ENCODE data around the gene SBF2. TPM values are rescaled to one million over a fixed set of nuclear protein-coding genes. Genes with fewer than 3 reads are reported as not detected.
"Not testable (repeated sequence)": the region's sequence is repeated elsewhere in the genome, so short reads cannot be mapped to it uniquely, and the experiment has no call there.

Gene SBF2
- total and polyA plus RNA-seq, 2 donors (not counting 3 experiments of a cell fraction or from before 2014, with no cell fraction given) = 15.4 to 42.4 TPM

DNA sequence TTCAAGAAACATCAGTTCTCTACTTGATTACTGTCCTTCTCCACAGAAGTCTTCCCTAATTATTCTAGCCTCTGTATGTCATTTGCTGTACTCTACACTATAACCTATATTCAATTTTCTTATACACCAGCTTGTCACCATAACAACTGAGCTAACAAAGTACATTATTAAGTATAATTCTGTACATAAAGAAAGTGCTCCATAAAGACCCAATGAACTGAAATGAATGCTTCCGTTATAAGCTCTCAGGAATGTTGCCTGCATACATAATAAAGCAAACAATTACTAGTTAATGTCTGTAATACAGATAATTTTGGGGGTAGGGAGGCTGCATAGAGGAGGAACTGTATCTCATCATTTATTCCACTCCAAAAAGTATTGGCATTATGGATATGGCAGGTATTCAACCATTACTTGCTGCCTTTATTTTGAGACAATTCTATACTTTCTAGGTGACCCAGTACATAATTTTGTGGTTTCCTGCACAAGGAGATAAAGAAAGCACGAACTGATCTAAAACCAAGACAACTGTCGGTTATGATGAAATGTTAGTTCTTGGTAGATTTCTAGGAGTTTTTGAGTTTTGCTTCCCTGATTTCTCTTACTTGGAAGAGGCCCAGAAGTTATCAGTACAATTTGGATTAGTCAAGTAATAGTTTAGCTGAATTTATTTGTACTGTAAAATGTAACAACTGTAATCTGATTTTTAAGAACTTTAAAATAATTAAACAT is 202.5 kb downstream of the SBF2 start:
- intact Hi-C loops (cut with micrococcal nuclease) (no loop called here), dilution Hi-C loops (cut with MboI; ENCODE audit: extremely low pct_ligation_motif_present, low sequenced_read_pairs) (no loop called here)
- H3K9ac ChIP-seq (replicated peaks; ENCODE audit: extremely low read depth, insufficient read depth, low read length) = no peak overlapping the region
- no peak for FAIRE-seq
- CTCF ChIA-PET = interaction anchor here (1.2 to 1.6 kb wide), 3 partner anchors 10 to 585 kb away, joined by 3 to 5 read pairs (median 3); no protein-coding TSS in a partner anchor
- no peaks in the 10 kb centered on the region for H4K20me1 ChIP-seq (replicated peaks; ENCODE audit: control insufficient read depth, extremely low read depth, insufficient read depth, low read length)
- H3K4me2 ChIP-seq (ENCODE audit: insufficient read depth, low read length) = no peak overlapping the region
- peaks cover 2% of the 10 kb centered on the region for H3K9me1 ChIP-seq (replicated peaks; ENCODE audit: control insufficient read depth, extremely low read depth, insufficient read depth, low read length)
- no peak overlapping the region for H3K4me3 ChIP-seq (replicated peaks in 1 of 3; ENCODE audit: insufficient read depth in 1 of 3, low read depth in 1 of 3, low read length in 3 of 3)
- no peak overlapping the region for H2AFZ ChIP-seq (ENCODE audit: low read depth, low read length)
- TF ChIP-seq JUN (IDR thresholded peaks at IDR 0.05; ENCODE audit: borderline replicate concordance, insufficient read depth, insufficient read length, low read depth) (no peak), POLR2AphosphoS5 (IDR thresholded peaks at IDR 0.05; ENCODE audit: insufficient read depth, low read depth, low read length) (no peak), FOS (IDR thresholded peaks at IDR 0.05; ENCODE audit: borderline replicate concordance, insufficient read depth, low read length) (no peak), CTCF (IDR thresholded peaks at IDR 0.05; ENCODE audit: extremely low read depth in 1 of 2, insufficient read depth in 1 of 2, low read depth in 1 of 2, low read length in 2 of 2) (no peak), POLR2A (IDR thresholded peaks at IDR 0.05; ENCODE audit: low read depth, low read length) (no peak), MYC (IDR thresholded peaks at IDR 0.05; ENCODE audit: low read depth, low read length) (no peak), GATA2 (IDR thresholded peaks at IDR 0.05; ENCODE audit: insufficient read depth, insufficient read length, low read depth, low read length) (no peak)
- TF ChIP-seq, protein P1, sequence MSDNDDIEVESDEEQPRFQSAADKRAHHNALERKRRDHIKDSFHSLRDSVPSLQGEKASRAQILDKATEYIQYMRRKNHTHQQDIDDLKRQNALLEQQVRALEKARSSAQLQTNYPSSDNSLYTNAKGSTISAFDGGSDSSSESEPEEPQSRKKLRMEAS (IDR thresholded peaks at IDR 0.05; ENCODE audit: insufficient read depth, insufficient read length) = no peak
- no peak for DNase-seq (ENCODE audit: low read depth, low spot score)
- no peaks in the 10 kb centered on the region for H3K9me3 ChIP-seq (replicated peaks; ENCODE audit: control insufficient read depth, insufficient read depth, low read length)
- H3K27me3 ChIP-seq (ENCODE audit: control insufficient read depth in 2 of 2, insufficient read depth in 2 of 2, low read length in 2 of 2) = no peaks in the 10 kb centered on the region
- no peaks in the 10 kb centered on the region for H3K36me3 ChIP-seq (ENCODE audit: control insufficient read depth in 2 of 2, extremely low read depth in 1 of 2, insufficient read depth in 2 of 2, low read length in 2 of 2)
- peaks cover 10% of the 10 kb centered on the region for H3K4me1 ChIP-seq (ENCODE audit: control insufficient read depth, extremely low read depth, insufficient read depth, low read length)
- H3K79me2 ChIP-seq (ENCODE audit: control insufficient read depth, insufficient read depth, low read length) = peaks cover 3% of the 10 kb centered on the region
- BruUV-seq (replicated peaks) = no TSS peak
- H3K27ac ChIP-seq (ENCODE audit: insufficient read depth, low read depth, low read length) = no peak overlapping the region
- POLR2A ChIA-PET = no interaction called here

DNA sequence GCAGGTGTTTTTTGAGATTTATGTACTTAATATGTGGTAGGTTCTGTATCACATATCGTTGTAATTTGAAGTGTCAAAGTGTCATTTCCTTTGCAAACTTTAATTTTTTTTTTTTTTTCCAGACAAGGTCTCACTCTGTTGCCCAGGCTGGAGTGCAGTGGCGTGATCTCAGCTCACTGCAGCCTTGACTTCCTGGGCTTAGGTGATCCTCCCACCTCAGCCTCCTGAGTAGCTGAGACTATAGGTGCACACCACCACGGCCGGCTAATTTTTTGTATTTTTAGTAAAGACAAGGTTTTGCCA is 206.1 kb downstream of the SBF2 start:
- H3K27me3 ChIP-seq (ENCODE audit: control insufficient read depth in 2 of 2, insufficient read depth in 2 of 2, low read length in 2 of 2); FAIRE-seq; BruUV-seq (replicated peaks); H3K4me1 ChIP-seq (ENCODE audit: control insufficient read depth, extremely low read depth, insufficient read depth, low read length); H3K4me3 ChIP-seq (replicated peaks in 1 of 3; ENCODE audit: insufficient read depth in 1 of 3, low read depth in 1 of 3, low read length in 3 of 3); H3K9me1 ChIP-seq (replicated peaks; ENCODE audit: control insufficient read depth, extremely low read depth, insufficient read depth, low read length); H2AFZ ChIP-seq (ENCODE audit: low read depth, low read length); POLR2A ChIA-PET; H3K36me3 ChIP-seq (ENCODE audit: control insufficient read depth in 2 of 2, extremely low read depth in 1 of 2, insufficient read depth in 2 of 2, low read length in 2 of 2); dilution Hi-C loops (cut with MboI; ENCODE audit: extremely low pct_ligation_motif_present, low sequenced_read_pairs); H3K9ac ChIP-seq (replicated peaks; ENCODE audit: extremely low read depth, insufficient read depth, low read length); H4K20me1 ChIP-seq (replicated peaks; ENCODE audit: control insufficient read depth, extremely low read depth, insufficient read depth, low read length); H3K9me3 ChIP-seq (replicated peaks; ENCODE audit: control insufficient read depth, insufficient read depth, low read length); DNase-seq (ENCODE audit: low read depth, low spot score); H3K79me2 ChIP-seq (ENCODE audit: control insufficient read depth, insufficient read depth, low read length); intact Hi-C loops (cut with micrococcal nuclease); H3K27ac ChIP-seq (ENCODE audit: insufficient read depth, low read depth, low read length): not testable (repeated sequence)
- H3K4me2 ChIP-seq (ENCODE audit: insufficient read depth, low read length) = peak overlapping the region; percentile 22
- CTCF ChIA-PET = interaction anchor here (0.9 to 1.7 kb wide), 5 partner anchors 9 to 220 kb away, joined by 3 to 7 read pairs (median 3); no protein-coding TSS in a partner anchor
